GM04503 (cell line): ENCODE data around the gene COTL1.

Source experiments
- DNase-seq: peaks from one replicate; pipeline ENCODE4 v3.0.0-alpha.2; 2012; ENCODE audit warnings: low read depth

Gene COTL1

DNA sequence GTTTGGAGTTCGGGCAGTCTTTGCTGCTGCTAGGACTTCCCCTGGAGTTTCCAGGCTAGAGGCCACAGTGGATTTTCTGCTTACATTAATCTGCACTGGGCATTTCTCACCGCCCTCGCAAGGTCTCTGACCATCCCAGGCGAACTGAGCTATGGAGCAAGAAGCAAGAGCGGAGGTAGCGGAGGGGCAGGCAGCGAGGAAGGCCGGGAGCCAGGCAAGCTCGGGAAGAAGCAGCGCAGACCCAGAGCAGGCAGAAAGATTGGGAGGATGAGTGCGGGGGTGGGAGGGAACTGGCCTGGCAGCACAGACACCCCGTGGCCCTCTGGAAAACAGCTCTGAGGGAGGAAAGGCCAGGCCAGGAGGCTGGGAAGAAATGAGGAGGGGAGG, 3.8 kb downstream of the COTL1 start:
- DNase-seq: no peak

DNA sequence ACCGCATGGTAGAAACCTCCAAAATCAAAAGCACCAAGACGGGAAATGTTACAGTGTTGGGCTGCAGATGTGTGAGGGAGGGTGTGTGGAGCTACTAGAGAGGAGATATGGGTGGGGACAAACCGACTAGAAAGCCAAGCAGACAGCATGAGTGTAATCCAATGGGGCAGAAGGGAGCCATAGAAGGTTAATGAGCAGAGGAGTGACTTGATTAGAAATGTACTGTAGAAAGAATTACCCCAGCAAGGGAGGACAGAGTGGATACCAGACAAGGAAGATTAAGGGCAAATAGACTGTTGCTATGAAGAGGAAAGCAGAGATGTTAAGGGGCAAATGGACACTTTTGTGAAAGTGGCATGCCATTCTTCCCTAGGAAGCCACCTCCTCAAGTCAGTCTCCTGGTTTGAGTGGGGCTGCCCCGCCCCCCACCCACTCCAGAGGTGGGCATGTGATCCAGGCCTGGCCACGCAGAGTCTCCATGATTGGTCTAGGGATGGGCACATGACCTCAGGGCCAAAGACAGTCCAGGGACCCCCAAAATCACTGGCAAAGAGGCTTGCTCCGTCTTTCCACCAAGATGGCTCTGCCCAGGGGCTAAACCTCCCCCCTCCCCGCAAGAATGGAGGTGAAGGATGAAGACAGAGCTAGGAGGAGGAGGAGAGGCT, 4.3 kb downstream of the COTL1 start:
- no peak for DNase-seq

DNA sequence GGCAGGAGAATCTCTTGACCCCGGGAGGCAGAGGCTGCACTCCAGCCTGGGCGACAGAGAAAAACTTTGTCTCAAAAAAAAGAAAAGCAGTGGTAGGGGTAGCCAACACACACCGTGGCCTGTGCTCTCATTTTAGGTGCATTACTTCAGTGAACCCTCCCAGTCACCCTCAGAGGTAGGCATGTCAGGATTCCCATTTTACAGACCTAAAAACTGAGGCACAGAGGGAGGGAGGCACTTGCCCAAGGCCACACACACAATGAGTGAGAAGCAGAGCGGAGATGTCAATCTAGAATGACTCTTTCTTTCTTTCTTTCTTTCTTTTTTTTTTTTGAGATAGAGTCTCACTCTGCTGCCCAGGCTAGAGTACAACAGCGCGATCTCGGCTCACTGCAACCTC, 5.2 kb downstream of the COTL1 start:
- DNase-seq: no peak

DNA sequence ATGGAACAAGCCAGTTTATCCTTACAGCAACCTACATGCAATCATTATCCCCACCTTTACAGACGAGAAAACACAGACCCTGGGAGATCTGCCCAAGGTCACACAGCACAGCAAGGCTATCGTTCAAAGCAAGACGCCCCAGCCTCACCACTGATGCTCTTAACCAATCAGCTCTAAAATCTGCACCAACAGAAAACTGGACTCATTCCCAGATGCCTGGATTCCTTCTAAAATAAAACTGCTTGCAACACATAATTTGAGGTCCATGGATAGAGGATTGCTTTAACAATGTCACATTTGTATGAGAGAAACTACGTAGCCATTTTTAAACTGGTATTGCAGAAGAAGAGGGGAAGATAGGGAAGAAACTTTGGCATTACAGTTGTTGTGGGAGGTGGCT, 6.8 kb downstream of the COTL1 start:
- no peak for DNase-seq

DNA sequence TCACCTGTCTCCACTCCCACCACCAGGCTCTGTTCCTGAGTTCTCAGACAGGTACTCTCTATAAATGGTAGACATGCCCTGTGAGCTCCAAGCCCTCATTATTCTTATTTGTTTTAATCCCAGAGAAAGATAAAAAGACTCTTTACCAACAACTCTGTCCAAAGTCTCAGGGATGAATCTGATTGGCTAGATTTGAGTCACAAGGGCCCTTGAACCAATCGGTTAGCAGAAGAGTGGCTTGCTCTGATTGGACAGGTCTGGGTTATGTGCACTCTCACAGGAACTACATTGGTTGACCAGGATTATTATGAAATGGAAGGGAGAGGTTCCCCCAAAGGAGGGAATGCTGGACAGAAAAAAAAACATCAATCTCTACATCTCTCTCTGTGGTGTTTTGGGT, 7.5 kb downstream of the COTL1 start:
- DNase-seq: no peak

DNA sequence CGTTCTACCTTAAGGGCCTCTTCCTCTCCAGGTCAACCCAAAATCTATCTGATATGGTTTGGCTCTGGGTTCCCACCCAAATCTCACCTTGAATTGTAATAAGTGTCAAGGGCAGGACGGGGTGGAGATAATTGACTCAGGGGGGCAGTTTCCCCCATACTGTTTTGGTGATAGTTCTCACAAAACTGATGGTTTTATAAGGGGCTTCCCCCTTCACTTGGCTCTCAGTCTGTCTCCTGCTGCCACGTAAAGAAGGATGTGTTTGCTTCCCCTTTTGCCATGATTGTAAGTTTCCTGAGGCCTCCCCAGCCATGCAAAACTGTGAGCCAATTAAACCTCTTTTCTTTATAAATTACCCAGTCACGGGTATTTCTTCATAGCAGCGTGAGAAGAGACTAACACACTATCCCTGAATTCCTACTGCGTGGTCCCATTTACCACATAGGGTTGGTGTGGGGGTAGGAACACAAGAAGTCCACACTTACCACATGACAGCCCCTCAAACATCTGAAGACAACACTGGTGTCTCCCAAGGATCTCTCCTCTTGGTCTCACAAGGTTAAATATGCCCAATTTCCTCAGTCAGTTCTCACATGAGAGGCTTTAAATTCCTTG, 8.2 kb downstream of the COTL1 start:
- no peak for DNase-seq

DNA sequence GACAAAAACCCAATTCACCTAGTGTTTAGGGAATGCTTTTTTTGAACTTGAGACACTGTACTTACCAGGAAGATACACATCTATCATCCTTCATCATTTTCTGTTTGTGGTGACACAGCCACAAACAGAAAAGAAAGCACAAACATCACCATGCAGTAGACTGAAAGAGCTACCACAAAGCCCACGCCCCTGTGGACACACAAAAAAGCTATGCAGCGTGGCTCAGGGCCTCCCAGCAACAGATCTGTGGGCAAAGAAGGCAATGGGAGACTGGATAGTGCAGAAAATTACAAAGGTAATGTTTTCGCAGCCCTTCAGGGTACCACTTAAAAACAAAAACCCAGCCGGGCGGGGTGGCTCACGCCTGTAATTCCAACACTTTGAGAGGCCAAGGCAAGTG, 9.6 kb downstream of the COTL1 start:
- no peak for DNase-seq

DNA sequence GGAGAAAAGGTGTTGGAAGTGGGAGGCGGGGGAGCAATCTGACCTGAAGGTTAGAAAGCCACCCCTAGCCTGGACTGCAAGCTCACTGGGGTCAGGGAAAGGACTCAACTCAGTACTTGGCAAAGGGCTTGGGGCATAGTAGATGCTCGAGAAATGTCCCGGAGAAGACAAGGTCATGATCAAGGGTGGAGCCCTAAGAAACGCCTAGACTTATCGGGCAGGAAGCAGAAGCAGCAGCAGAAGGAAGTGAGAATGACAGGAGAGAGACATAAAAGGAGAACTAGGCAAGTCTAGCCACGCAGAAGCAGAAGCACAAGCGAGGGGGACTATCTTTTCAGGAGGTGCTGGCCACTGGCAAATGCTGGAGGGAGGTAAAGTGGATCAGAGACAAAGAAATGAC, 10.2 kb downstream of the COTL1 start:
- DNase-seq: no peak

DNA sequence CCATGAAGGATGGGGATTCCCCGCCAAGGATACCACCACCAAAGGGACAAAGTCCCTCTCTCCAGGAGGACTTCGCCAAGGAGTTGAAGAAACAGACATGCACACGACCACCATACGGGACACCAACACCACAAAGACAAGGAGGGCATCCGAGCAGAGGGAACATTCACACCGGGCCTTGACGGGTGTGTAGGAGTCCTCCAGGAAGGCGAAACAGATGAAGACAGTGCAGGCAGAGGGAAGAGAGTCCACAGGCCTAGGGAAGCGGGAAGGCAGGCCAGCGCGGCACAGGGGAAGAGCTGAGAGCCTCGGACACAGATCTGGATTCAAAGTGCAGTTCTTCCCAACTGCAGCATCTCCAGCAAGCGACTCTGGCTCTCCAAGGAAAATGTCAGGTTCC, 10.8 kb downstream of the COTL1 start:
- no peak for DNase-seq

DNA sequence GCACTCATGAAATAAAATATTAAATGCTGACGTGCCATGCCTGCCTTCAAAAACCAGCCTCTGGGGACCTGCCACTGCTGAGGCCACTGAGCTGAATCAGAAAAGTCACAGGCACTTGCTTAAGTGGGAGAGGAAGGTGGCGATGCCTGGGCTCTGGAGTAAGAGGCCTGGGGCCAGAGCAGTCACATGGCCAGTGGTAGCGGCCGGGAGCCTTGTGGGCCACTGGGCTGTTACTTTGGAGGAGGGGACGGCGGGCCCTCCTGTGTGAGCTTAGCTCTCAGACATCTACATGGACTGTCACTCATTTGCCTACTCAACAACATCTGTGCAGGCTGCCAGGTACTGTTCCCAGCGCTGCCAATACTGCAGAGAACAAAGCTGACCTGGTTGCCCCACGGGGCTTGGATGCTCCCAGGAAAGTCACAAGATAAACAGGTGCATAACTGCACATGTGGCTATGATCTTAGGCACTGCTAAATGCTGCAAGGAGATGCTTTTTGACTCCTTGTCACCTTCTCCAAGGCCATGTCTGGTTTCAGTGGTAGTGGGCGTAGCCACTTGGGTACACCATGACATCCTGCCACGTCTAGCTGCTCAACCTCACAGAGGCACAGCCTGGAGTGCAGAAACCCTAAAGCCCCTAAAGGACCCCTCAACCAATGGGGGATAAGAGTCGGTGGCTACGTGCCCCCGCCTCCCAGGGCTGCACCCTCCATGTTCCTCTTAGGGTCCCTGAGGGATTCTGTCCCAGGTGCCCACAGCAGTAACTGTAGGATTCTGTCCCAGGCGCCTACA, 11.6 kb downstream of the COTL1 start:
- DNase-seq: no peak

DNA sequence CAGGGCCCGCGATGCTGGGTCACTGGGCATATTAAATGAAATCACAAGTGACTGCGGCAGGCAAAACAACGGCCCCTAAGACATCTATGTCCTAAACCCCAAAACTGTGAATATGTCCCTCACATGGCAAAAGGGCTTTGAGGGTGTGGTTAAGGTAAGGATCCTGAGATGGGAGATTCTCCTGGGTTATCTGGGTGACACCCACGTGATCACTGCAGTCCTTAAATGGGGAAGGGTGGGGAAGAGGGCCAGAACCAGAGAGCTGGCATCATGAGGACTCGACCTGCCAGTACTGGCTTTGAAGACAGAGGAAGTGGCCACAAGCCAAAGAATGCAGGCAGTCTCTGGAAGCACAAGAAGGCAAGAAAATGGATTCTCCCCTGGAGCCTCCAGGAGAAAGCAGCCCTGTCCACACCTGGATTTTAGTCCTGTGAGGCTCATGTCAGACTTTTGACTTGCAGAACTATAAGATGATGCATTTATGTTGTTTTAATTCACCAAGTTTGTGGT, 12.5 kb downstream of the COTL1 start:
- DNase-seq: no peak

DNA sequence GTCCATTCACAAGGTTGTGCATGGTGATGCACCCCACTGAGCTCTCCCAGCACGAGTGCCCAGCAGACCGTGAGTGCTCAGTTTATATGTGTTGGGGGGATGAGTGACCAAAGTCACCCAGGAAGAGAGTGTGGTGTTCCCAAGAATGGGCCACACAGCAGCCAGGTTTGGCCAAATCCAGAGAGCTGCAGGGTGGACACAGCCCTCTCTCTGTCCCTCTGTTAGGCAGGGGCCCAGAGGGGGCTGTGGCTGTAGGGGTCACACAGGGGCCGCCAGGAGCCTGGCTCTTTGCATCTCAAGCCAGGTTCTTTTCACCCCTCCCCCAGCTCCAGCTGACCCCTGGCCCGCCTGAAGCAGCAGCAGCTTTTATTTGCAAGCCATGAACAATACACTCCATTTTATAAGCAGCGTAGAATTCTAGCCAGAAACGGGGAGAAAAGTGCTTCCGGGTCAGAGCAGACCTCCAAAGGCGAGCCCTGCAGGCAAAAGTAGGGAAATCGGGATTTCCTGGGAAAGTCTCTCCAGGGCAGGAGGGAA, 13.3 kb downstream of the COTL1 start:
- DNase-seq: no peak

DNA sequence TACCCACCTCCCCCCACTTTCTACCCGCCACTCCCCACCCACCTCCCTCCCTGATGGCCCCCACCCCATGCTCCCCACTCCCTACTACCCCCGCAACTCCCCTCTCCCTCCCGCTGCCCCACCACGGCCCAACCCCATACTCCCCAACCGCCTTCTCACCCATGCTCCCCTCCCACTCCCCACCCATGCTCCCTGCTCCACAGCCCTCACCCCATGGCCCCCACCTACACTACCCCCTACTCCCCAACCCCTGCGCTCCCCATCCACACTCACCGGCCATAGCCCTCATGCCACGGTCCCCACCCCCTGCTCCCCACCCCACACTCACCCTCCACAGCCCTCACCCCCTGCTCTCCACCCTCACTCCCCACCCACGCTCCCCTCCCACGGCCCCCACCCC, 13.9 kb downstream of the COTL1 start:
- no peak for DNase-seq

DNA sequence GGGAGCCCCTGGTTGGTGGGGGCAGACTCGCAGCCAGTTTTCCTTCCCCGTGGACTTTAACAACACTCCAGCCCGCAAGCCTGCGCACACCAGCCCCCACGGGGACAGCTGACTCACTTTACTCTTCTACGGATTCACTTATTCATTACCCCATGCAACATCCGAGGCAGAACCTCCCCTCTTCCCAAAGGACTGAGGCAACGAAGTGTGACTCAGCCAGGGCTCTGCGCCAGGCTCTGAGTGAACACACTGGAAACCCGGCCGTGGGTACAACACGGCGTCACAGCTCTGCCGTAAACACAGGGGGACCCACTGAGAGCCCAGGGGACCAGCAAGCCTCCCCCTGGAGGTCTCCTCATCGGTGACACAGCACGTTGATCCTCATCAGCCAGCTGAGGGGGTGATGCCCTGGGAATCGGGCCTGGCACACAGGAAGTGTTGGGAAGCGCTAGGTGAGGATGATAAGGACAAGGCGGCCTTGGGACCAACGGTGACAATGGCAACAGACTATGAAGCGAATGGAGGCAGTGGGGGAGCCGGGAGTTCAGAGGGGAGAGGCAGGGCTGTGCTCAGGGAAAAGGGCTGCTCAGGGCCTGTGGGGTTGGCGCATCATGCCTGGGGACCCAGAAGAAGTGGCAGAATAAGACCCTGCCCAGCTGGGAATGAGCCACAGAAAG, 14.6 kb downstream of the COTL1 start:
- peak; percentile 93 for DNase-seq

DNA sequence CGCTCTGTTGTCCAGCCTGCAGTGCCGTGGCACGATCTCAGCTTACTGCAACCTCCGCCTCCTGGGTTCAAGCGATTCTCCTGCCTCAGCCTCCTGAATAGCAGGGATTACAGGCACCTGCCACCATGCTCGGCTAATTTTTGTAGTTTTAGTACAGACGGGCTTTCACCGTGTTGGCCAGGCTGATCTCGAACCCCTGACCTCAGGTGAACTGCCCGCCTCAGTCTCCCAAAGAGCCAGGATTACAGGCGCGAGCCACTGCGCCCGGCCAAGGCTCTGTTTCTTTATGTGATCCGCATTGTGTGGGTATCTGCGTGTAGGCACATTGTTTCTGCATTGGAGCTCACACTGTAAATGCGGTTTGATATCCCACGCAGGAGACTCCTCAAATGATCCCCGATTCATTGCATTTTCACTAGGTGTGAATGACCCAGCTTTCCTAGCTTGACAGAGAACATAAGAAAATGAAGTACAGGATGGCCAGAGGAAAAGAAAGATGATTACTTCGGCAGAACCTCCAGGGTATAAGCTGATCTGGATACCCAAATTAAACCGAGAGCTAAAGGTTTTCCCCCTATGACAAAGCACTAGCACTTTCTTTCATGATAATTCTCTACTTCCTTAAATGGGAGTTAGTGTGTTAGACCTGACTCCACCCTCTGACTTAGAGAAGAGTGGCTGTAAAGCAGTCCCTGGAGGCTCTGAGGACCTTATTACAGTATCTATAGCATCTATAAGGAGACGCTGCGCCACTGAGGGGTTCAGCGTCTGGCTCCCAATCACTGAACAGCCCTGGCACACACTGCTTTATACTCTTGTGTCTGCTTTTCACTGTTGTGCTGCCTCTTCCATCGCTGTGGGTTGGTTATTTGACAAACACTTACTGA, 17.3 kb downstream of the COTL1 start:
- no peak for DNase-seq

DNA sequence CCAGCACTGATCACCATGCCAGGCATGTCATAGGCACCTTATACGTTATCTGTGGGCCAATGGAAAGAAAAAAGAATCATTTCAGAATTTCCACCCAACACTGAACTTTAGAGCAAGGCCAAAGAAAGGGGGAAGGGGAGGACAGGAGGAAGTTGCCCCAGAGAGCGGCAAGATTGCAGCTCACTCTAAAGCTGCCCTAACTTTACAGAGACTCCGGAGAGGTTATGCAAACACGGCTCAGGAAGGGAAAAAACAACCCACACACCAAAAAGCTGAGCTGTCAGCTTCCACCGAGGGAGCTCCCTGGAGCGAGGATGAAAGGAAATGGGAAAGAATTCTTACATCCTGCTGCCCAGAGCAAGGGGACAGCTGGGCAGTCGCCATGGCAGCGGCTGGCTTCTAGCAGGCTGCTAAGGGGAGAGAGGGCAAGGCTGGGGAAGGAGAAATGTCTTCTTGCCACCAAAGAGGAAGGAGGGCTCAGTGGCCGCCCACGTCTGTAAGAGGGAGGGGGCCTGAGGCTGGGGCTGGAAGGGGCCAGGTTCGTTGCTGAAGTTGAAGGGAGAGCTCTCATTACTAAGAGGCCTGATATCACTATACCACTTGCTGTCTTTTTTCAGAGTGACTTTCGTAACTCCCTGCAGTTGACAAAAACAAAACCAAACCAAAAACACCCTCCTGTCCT, 18.2 kb downstream of the COTL1 start:
- peak; percentile 61 for DNase-seq

DNA sequence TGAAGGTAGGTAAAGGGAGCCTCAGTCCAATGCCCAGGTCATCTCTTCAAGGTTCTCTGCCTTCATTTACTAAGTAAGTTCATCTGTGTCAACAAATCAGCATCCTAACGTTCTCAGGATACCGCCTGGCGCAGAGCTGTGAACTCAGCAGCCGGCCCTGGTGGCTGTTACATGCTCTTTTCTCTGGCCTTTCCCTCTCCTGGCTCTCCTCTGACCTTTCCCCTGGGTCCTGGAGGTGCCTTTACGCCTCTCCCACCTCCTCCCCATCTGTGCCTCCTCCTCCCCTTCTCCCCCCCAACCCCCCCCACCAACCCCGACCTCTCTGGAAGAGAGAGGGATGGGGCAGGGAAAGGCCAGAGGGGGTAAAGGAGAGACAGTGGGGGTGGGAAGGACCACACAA, 19.5 kb downstream of the COTL1 start:
- DNase-seq: no peak

DNA sequence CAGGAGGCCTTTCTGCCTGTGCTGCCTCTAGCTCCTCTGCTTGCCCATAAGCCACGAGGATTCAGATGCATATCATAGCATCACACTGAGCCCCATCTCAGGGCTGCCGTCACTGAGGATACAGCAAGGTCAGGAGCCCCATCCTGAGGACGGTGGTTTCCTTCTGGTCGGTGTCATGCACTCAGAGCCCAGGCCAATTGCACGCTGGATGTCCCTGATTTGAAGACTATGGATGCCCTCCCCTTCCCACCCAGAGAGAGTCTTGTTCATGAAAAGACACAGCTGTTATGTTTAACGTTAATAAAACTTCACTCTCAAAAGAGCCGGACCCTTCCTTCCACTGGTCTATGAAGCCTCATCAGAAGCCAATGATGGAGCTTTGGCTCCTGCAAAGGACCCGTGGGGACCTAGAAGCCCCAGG, 19.9 kb downstream of the COTL1 start:
- no peak for DNase-seq

DNA sequence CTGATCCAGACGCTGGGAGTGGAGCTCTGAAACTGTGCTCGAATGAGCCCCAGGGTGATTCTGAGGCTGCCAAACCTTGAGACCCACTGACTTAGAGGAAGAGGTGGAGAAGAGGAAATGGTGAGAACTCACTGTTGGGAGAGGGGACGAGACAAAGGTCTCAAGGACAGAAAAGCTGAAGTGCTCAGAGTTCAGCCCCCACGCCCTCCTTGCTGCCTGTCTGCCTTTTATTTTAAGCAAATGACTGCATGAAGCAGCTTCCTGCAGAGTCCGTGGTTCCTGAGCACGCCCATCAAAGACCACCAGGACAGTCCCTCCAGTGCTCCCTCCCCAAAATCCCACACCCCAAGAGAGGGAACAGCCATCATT, 20.4 kb downstream of the COTL1 start:
- no peak for DNase-seq

DNA sequence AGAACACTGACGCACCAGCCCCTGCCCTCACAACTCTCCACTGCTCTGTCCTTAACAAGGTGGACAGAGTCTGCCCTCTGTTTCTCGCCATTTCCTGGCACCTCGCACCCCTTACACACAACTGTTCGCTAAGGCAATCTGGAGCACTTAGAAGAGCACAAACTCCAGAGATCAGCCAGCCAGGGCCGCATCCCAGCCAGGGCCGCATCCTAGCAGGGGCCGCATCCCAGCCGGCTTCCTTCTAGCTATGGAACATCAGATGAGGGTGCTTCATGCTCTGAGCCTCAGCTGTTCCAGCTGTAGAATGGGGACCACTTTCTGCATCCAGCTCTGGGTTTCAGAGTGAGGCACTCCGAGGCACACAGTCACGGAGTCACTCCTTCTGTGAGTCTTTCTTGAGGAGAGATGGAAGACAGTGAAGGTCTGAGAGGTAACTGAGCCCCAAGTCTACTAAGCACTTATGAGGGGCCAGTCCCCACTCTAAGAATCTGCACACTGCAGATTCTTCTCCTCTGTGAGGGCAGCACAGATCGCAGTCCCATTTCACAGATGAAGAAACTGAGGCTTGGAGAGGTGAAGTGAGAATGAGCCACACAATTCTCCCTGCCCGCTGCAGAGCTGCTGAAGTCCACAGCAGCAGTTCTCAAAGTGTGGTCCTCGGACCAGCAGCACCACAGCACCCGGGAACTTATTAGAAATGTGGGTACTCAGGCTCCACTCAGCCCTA, 20.9 kb downstream of the COTL1 start:
- no peak for DNase-seq
